Esophagus squamous epithelium (tissue), 4 donors: ENCODE data around the gene CCL2.

Source experiments
- POLR2A ChIP-seq, 4 donors: fragments of 450-650 bp; IDR thresholded peaks; one replicate each; pipeline ENCODE4 v1.6.1; 2017; ENCODE audit warnings: antibody characterized with exemption in 4 of 4, mild to moderate bottlenecking in 4 of 4, moderate library complexity in 3 of 4
- TF ChIP-seq, protein P1 (sequence below), 6 experiments: fragments of 450-650 bp in 4 of 6; fragments of 200-600 bp in 2 of 6; sonication (generic) in 2 of 6; IDR thresholded peaks; one replicate each; pipeline ENCODE4 v1.5.1; 2016 to 2019; ENCODE audit warnings: antibody characterized with exemption in 6 of 6, mild to moderate bottlenecking in 4 of 6, moderate library complexity in 4 of 6

DNA sequence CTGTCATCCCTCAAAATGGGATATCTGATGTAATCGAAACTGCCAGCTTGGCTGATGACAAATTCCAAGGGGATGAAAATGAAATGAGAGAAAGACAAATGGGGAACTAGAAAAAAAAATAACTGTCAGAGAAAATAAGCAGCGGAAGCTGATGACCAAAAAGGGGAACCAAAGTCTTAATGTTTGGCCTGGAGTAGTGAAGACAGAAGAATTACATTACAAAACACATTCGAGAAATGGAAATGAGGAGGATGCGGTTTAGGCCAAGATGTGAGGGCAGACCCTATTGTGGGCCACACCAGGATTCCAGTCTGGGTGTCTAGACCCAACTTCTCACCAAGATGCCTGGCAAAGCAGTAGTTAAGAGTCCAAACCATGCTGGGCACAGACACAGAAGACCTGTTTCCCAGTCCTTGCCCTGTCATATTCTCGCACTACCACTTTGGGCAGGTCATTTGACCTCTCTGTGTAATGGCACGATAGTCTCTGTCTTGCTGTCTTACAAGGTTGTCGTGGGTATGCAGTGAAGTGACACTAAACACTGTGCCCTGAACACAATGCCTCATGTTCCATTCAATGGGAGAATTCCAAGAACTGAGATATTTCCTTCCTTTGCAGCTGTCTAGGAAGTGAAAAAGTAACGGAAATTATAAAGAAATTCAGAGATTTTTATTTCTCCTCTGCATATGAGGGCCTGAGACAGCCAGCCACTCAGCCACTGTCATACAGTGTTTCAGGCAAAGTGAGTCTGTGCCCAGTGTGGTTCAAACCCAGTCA lies 12.3 kb upstream of the CCL2 start:
- TF ChIP-seq, protein P1, sequence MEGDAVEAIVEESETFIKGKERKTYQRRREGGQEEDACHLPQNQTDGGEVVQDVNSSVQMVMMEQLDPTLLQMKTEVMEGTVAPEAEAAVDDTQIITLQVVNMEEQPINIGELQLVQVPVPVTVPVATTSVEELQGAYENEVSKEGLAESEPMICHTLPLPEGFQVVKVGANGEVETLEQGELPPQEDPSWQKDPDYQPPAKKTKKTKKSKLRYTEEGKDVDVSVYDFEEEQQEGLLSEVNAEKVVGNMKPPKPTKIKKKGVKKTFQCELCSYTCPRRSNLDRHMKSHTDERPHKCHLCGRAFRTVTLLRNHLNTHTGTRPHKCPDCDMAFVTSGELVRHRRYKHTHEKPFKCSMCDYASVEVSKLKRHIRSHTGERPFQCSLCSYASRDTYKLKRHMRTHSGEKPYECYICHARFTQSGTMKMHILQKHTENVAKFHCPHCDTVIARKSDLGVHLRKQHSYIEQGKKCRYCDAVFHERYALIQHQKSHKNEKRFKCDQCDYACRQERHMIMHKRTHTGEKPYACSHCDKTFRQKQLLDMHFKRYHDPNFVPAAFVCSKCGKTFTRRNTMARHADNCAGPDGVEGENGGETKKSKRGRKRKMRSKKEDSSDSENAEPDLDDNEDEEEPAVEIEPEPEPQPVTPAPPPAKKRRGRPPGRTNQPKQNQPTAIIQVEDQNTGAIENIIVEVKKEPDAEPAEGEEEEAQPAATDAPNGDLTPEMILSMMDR (IDR thresholded peaks at IDR 0.05), result no peak
- no peak for TF ChIP-seq POLR2A (IDR thresholded peaks at IDR 0.05)
